Adipocyte (in vitro differentiated cells): ENCODE results near the gene CENPC.

Experiments used
- DNase-seq: peaks from one replicate; pipeline ENCODE4 v3.0.0-alpha.2; 2015; ENCODE audit warnings: low read depth
- H3K27me3 ChIP-seq: replicated peaks from 2 replicates; pipeline ENCODE4 v1.7.0; 2013; ENCODE audit warnings: mild to moderate bottlenecking, low read length, moderate library complexity; ENCODE audit not compliant: control insufficient read depth, insufficient read depth
- H3K36me3 ChIP-seq: 2 replicates; pipeline ENCODE4 v1.7.0; 2013; ENCODE audit warnings: low read length, mild to moderate bottlenecking, moderate library complexity; ENCODE audit not compliant: control insufficient read depth, insufficient read depth, severe bottlenecking
- H3K4me1 ChIP-seq: 2 replicates; pipeline ENCODE4 v1.7.0; 2013; ENCODE audit warnings: mild to moderate bottlenecking, low read length, moderate library complexity; ENCODE audit not compliant: control insufficient read depth, insufficient read depth
- H3K4me3 ChIP-seq: 2 replicates; pipeline ENCODE4 v1.7.0; 2013; ENCODE audit warnings: mild to moderate bottlenecking, low read length, moderate library complexity
- H3K9ac ChIP-seq: 2 replicates; pipeline ENCODE4 v1.7.0; 2013; ENCODE audit warnings: mild to moderate bottlenecking, low read length, moderate library complexity
- H3K9me3 ChIP-seq: 2 replicates; pipeline ENCODE4 v1.7.0; 2013; ENCODE audit warnings: mild to moderate bottlenecking, low read length, moderate library complexity; ENCODE audit not compliant: control insufficient read depth

CENPC gene

GRCh38 chr4:67522851-67523671 lies 22.2 kb downstream of the CENPC start:
- Histone ChIP-seq H3K4me3 (no peak overlapping the region), H3K9me3 (no peaks in the 10 kb centered on the region), H3K36me3 (peaks cover 25% of the 10 kb centered on the region), H3K9ac (no peak overlapping the region), H3K27me3 (no peaks in the 10 kb centered on the region), H3K4me1 (no peaks in the 10 kb centered on the region)
- no peak for DNase-seq

GRCh38 chr4:67522230-67522629 lies 23.1 kb downstream of the CENPC start:
- H3K9me3 ChIP-seq, result no peaks in the 10 kb centered on the region
- H3K4me3 ChIP-seq, result no peak overlapping the region
- peaks cover 32% of the 10 kb centered on the region for H3K36me3 ChIP-seq
- no peak overlapping the region for H3K9ac ChIP-seq
- no peak for DNase-seq
- no peaks in the 10 kb centered on the region for H3K27me3 ChIP-seq
- no peaks in the 10 kb centered on the region for H3K4me1 ChIP-seq

- DNase-seq, result no peak
- Histone ChIP-seq H3K4me3 (no peak overlapping the region), H3K9me3 (no peaks in the 10 kb centered on the region), H3K4me1 (no peaks in the 10 kb centered on the region), H3K27me3 (no peaks in the 10 kb centered on the region), H3K9ac (no peak overlapping the region), H3K36me3 (peaks cover 32% of the 10 kb centered on the region)
Observed at GRCh38 chr4:67521506-67521905, 23.8 kb downstream of the CENPC start.

DNA sequence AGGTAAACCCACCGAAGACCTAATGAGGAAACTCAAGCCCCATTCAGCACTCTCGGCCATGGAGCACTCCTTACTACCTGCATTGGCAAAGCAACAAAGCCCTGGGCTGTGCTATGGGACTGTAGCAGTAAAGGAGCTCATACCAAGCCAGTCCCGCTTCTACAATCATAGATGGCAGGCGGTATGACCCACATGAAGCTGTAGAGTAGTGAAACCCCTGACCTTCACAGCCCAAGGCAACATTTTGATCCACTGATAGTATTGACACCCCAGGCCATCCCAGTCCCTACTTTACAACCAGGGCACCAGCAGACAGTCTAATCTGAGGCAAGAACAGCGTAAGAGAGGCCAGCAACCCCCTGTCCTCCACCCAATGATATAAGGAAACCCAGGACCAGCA lies 25.2 kb downstream of the CENPC start:
- no peak overlapping the region for H3K9ac ChIP-seq
- peaks cover 35% of the 10 kb centered on the region for H3K36me3 ChIP-seq

GRCh38 chr4:67512501-67512900 lies 32.8 kb downstream of the CENPC start:
- Histone ChIP-seq H3K9ac (no peak overlapping the region), H3K27me3 (no peaks in the 10 kb centered on the region), H3K36me3 (peaks cover 59% of the 10 kb centered on the region), H3K4me3 (no peak overlapping the region), H3K4me1 (no peaks in the 10 kb centered on the region), H3K9me3 (no peaks in the 10 kb centered on the region)
- no peak for DNase-seq

More for the DNA sequence above, 25.2 kb downstream of the CENPC start:
- H3K27me3 ChIP-seq, result no peaks in the 10 kb centered on the region
- H3K4me3 ChIP-seq, result no peak overlapping the region
- H3K4me1 ChIP-seq, result no peaks in the 10 kb centered on the region
- no peaks in the 10 kb centered on the region for H3K9me3 ChIP-seq
- no peak for DNase-seq

DNA sequence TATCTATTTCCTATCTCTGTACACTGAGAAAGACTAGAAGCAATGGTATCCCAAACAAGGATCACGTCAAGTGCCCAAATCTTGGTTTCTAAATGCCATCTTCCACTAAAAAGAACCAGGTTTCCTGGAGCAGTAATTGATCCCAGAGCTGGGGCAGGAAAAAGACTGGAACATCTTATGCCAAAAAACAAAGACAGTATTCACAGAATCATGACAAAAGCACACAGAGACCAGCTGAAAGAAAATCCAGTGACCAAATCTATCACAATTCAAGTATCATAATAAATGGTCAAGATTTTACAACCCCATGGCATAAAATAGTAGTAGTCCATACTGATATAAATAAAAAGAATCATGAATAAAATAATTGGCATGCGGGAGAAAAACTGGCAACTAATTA lies 44.9 kb downstream of the CENPC start:
- DNase-seq, result no peak
- Histone ChIP-seq H3K4me1 (no peaks in the 10 kb centered on the region), H3K36me3 (peaks cover 23% of the 10 kb centered on the region), H3K4me3 (no peak overlapping the region), H3K9me3 (no peaks in the 10 kb centered on the region), H3K27me3 (no peaks in the 10 kb centered on the region), H3K9ac (no peak overlapping the region)

DNA sequence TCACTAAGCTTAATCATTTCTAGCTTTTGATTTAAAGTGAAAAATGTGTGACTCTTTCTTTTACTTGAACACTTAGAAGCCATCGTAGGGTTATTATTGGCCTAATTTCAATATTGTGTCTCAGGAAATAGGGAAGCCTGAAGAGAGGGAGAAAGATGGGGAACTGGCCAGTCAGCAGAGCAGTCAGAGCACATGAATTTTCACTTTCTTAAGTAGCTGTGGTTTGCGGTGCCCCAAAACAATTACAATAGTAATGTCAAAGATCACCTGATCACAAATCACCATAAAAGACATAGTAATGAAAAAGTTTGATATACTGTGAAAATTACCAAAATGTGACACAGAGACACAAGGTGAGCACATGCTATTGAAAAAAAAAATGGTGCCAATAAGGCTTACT lies 45.5 kb downstream of the CENPC start:
- no peaks in the 10 kb centered on the region for H3K9me3 ChIP-seq
- no peaks in the 10 kb centered on the region for H3K27me3 ChIP-seq
- DNase-seq, result no peak
- no peak overlapping the region for H3K9ac ChIP-seq
- H3K4me3 ChIP-seq, result no peak overlapping the region
- no peaks in the 10 kb centered on the region for H3K4me1 ChIP-seq
- H3K36me3 ChIP-seq, result peaks cover 18% of the 10 kb centered on the region

DNA sequence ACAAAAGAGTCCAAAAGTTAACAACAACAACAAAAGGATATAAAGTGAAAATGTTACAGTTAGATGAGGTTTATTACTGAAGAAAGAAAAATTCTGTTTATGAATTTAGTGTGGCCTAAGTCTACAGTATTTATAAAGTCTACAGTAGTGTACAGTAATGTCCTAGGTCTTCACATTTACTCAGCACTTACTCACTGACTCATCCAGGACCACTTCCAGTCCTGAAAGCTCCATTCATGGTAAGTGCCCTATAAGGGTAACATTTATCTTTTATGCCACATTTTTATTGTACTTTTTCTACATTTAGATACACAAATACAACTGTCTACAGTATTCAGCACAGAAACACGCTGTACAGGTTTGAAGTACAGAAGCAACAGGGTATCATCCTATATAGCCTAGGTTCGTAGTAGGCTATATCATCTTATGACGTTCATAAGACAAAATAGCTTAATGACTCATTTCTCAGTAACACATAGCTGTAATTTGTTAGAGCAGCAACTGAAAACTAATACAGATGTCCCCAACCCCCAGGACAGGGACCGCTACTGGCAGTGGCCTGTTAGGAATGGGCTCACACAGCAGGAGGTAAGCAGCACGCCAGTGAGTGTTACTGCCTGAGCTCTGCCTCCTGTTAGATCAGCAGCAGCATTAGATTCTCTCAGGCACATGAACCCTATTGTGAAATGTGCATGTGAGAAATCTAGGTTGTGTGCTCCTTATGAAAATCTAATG lies 61.3 kb downstream of the CENPC start:
- DNase-seq, result peak; percentile 7
- H3K9me3 ChIP-seq, result no peaks in the 10 kb centered on the region

GRCh38 chr4:67480810-67481209 lies 64.5 kb downstream of the CENPC start:
- DNase-seq, result no peak
- no peak overlapping the region for H3K4me3 ChIP-seq

More for the DNA sequence above, 61.3 kb downstream of the CENPC start:
- Histone ChIP-seq H3K4me1 (peaks cover 8% of the 10 kb centered on the region), H3K36me3 (peaks cover 31% of the 10 kb centered on the region), H3K4me3 (no peak overlapping the region), H3K27me3 (no peaks in the 10 kb centered on the region), H3K9ac (no peak overlapping the region)

GRCh38 chr4:67475155-67475554 lies 70.1 kb downstream of the CENPC start:
- no peaks in the 10 kb centered on the region for H3K27me3 ChIP-seq
- H3K36me3 ChIP-seq, result peaks cover 40% of the 10 kb centered on the region
- no peaks in the 10 kb centered on the region for H3K4me1 ChIP-seq
- no peak overlapping the region for H3K4me3 ChIP-seq
- H3K9ac ChIP-seq, result no peak overlapping the region
- H3K9me3 ChIP-seq, result no peaks in the 10 kb centered on the region
- DNase-seq, result no peak

More at GRCh38 chr4:67480810-67481209, 64.5 kb downstream of the CENPC start:
- no peak overlapping the region for H3K9ac ChIP-seq
- H3K36me3 ChIP-seq, result peaks cover 25% of the 10 kb centered on the region
- no peaks in the 10 kb centered on the region for H3K27me3 ChIP-seq
- H3K4me1 ChIP-seq, result peaks cover 8% of the 10 kb centered on the region
- H3K9me3 ChIP-seq, result no peaks in the 10 kb centered on the region

- DNase-seq, result no peak
- H3K4me3 ChIP-seq, result no peak overlapping the region
- no peaks in the 10 kb centered on the region for H3K4me1 ChIP-seq
- no peaks in the 10 kb centered on the region for H3K9me3 ChIP-seq
- H3K27me3 ChIP-seq, result no peaks in the 10 kb centered on the region
- H3K36me3 ChIP-seq, result peaks cover 28% of the 10 kb centered on the region
- no peak overlapping the region for H3K9ac ChIP-seq
Observed at GRCh38 chr4:67470871-67471270, 74.4 kb downstream of the CENPC start.
